Measurements from ENCODE around the gene DGKZ. TPM values are rescaled to one million over a fixed set of nuclear protein-coding genes. Genes with fewer than 3 reads are reported as not detected.
A peak's percentile ranks its signal among the peaks of the same experiment; 100 is the strongest.
"Not testable (repeated sequence)": the region's sequence is repeated elsewhere in the genome, so short reads cannot be mapped to it uniquely, and the experiment has no call there.

The DGKZ gene
- total RNA-seq, 2 experiments from 2014 or later = 82.9 to 89.2 TPM

- H3K27me3 Mint-ChIP-seq (ENCODE audit: low read depth) = no peaks in the 10 kb centered on the region
- peak overlapping the region; percentile 78 for H3K4me3 Mint-ChIP-seq
- no peak for DNase-seq
- peaks cover 52% of the 10 kb centered on the region for H3K4me1 Mint-ChIP-seq (ENCODE audit: low read depth)
- H3K27ac Mint-ChIP-seq = peak overlapping the region; percentile 95
- no peaks in the 10 kb centered on the region for H3K9me3 Mint-ChIP-seq
- intact Hi-C loops (cut with micrococcal nuclease) = no loop called here
- CTCF ChIA-PET = interaction anchor here (1.0 to 15.3 kb wide), 2 partner anchors 13 to 26 kb away, joined by 3 to 368 read pairs; partner anchors contain the start of gene DGKZ
- peaks cover 3% of the 10 kb centered on the region for H3K36me3 Mint-ChIP-seq (ENCODE audit: low read depth)
Measured at GRCh38 chr11:46363031-46363407, 15.8 kb downstream of the DGKZ start.

GRCh38 chr11:46363455-46364005 lies 16.3 kb downstream of the DGKZ start:
- DNase-seq = no peak
- Mint-ChIP-seq H3K4me1 (ENCODE audit: low read depth) (peaks cover 49% of the 10 kb centered on the region), H3K4me3 (no peak overlapping the region), H3K27ac (no peak overlapping the region), H3K9me3 (no peaks in the 10 kb centered on the region), H3K27me3 (ENCODE audit: low read depth) (no peaks in the 10 kb centered on the region), H3K36me3 (ENCODE audit: low read depth) (peaks cover 6% of the 10 kb centered on the region)
- CTCF ChIA-PET = interaction anchor here (0.6 to 15.3 kb wide), 3 partner anchors 14 to 174 kb away, joined by 3 to 368 read pairs (median 3); partner anchors contain the start of gene DGKZ
- intact Hi-C loops (cut with micrococcal nuclease) = no loop called here

DNA sequence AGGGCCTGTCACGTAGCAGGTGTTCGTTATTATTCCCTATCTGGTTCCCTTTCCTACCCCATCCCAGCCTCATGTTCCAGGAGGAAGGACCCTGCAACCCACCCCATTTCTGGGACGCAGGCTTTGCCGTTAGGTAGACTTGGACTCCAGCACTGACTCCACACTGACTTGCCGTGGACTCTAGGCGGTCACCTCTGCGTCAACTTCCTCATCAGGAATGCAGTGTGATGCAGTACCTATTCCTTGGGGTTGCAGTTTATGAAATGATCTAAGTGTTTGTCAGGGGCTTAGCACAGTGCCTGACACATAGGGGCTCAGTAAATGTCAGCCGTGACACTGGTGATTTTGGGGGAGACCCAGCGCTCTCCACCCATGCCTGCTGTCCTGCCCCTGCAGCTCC lies 16.8 kb downstream of the DGKZ start:
- Mint-ChIP-seq H3K36me3 (ENCODE audit: low read depth) (peaks cover 8% of the 10 kb centered on the region), H3K27ac (peak overlapping the region; percentile 16), H3K4me1 (ENCODE audit: low read depth) (peaks cover 49% of the 10 kb centered on the region), H3K9me3 (no peaks in the 10 kb centered on the region), H3K27me3 (ENCODE audit: low read depth) (no peaks in the 10 kb centered on the region), H3K4me3 (no peak overlapping the region)
- intact Hi-C loops (cut with micrococcal nuclease) = no loop called here
- DNase-seq = no peak
- CTCF ChIA-PET = interaction anchor here (0.6 to 15.3 kb wide), 5 partner anchors 14 to 173 kb away, joined by 3 to 368 read pairs (median 5); partner anchors contain the start of gene DGKZ

- no peak overlapping the region for H3K4me3 Mint-ChIP-seq
- intact Hi-C loops (cut with micrococcal nuclease) = no loop called here
- H3K27me3 Mint-ChIP-seq (ENCODE audit: low read depth) = no peaks in the 10 kb centered on the region
- peaks cover 11% of the 10 kb centered on the region for H3K36me3 Mint-ChIP-seq (ENCODE audit: low read depth)
- no peak for DNase-seq
- CTCF ChIA-PET = interaction anchor here (1.4 to 15.3 kb wide), 5 partner anchors 13 to 125 kb away, joined by 3 to 368 read pairs (median 5); partner anchors contain the start of gene DGKZ
- peaks cover 48% of the 10 kb centered on the region for H3K4me1 Mint-ChIP-seq (ENCODE audit: low read depth)
- no peaks in the 10 kb centered on the region for H3K9me3 Mint-ChIP-seq
- peak overlapping the region; percentile 47 for H3K27ac Mint-ChIP-seq
Measured at GRCh38 chr11:46364791-46365190, 17.5 kb downstream of the DGKZ start.

GRCh38 chr11:46366260-46366659 lies 19.0 kb downstream of the DGKZ start:
- H3K27ac Mint-ChIP-seq = no peak overlapping the region
- no peaks in the 10 kb centered on the region for H3K9me3 Mint-ChIP-seq
- intact Hi-C loops (cut with micrococcal nuclease) = no loop called here
- no peaks in the 10 kb centered on the region for H3K27me3 Mint-ChIP-seq (ENCODE audit: low read depth)
- CTCF ChIA-PET = interaction anchor here (1.0 to 15.3 kb wide), 8 partner anchors 9 to 127 kb away, joined by 4 to 368 read pairs (median 7); partner anchors contain the start of gene DGKZ
- no peak for DNase-seq
- peaks cover 36% of the 10 kb centered on the region for H3K4me1 Mint-ChIP-seq (ENCODE audit: low read depth)
- H3K36me3 Mint-ChIP-seq (ENCODE audit: low read depth) = peaks cover 16% of the 10 kb centered on the region
- H3K4me3 Mint-ChIP-seq = no peak overlapping the region

GRCh38 chr11:46366661-46367161 lies 19.4 kb downstream of the DGKZ start:
- Mint-ChIP-seq H3K9me3 (no peaks in the 10 kb centered on the region), H3K27ac (peak overlapping the region; percentile 80), H3K27me3 (ENCODE audit: low read depth) (no peaks in the 10 kb centered on the region), H3K4me1 (ENCODE audit: low read depth) (peaks cover 33% of the 10 kb centered on the region), H3K4me3 (no peak overlapping the region), H3K36me3 (ENCODE audit: low read depth) (peaks cover 16% of the 10 kb centered on the region)
- CTCF ChIA-PET = interaction anchor here (1.0 to 15.3 kb wide), 8 partner anchors 9 to 127 kb away, joined by 4 to 368 read pairs (median 7); partner anchors contain the start of gene DGKZ
- no peak for DNase-seq
- intact Hi-C loops (cut with micrococcal nuclease) = loop anchor here (1.0 kb wide), 4 partner anchors 14 to 172 kb away; no protein-coding TSS in a partner anchor

- CTCF ChIA-PET = interaction anchor here (0.9 to 15.3 kb wide), 12 partner anchors 9 to 128 kb away, joined by 3 to 368 read pairs (median 6); partner anchors contain the start of gene DGKZ
- intact Hi-C loops (cut with micrococcal nuclease) = loop anchor here (1.0 kb wide), 4 partner anchors 15 to 171 kb away; no protein-coding TSS in a partner anchor
- Mint-ChIP-seq H3K36me3 (ENCODE audit: low read depth) (peaks cover 16% of the 10 kb centered on the region), H3K4me3 (no peak overlapping the region), H3K4me1 (ENCODE audit: low read depth) (peaks cover 29% of the 10 kb centered on the region), H3K27me3 (ENCODE audit: low read depth) (no peaks in the 10 kb centered on the region), H3K9me3 (no peaks in the 10 kb centered on the region), H3K27ac (peak overlapping the region; percentile 80)
- DNase-seq = peak; percentile 85
Measured at GRCh38 chr11:46367244-46367915, 20.1 kb downstream of the DGKZ start.

DNA sequence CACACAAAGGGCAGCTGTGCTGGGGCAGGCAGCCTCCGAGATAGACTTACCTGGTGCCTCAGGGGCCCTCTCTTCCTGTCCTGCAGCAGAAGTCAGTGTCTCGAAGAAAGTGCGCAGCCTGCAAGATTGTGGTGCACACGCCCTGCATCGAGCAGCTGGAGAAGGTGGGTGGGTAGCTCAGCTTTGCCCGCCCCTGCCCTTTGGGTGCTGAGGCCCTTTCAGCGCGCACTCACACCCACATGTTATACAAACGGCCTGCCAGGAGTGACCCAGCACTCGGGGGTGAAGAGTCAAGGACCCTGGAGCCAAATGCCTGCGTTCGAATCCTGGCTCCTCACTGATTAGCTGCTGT lies 20.6 kb downstream of the DGKZ start:
- DNase-seq = no peak
- Mint-ChIP-seq H3K27ac (peak overlapping the region; percentile 80), H3K36me3 (ENCODE audit: low read depth) (peaks cover 14% of the 10 kb centered on the region), H3K27me3 (ENCODE audit: low read depth) (no peaks in the 10 kb centered on the region), H3K4me1 (ENCODE audit: low read depth) (peaks cover 24% of the 10 kb centered on the region), H3K9me3 (no peaks in the 10 kb centered on the region), H3K4me3 (no peak overlapping the region)
- intact Hi-C loops (cut with micrococcal nuclease) = loop anchor here (1.0 kb wide), 4 partner anchors 16 to 170 kb away; no protein-coding TSS in a partner anchor
- CTCF ChIA-PET = interaction anchor here (0.9 to 15.3 kb wide), 9 partner anchors 9 to 129 kb away, joined by 3 to 368 read pairs (median 8); partner anchors contain the start of gene DGKZ

DNA sequence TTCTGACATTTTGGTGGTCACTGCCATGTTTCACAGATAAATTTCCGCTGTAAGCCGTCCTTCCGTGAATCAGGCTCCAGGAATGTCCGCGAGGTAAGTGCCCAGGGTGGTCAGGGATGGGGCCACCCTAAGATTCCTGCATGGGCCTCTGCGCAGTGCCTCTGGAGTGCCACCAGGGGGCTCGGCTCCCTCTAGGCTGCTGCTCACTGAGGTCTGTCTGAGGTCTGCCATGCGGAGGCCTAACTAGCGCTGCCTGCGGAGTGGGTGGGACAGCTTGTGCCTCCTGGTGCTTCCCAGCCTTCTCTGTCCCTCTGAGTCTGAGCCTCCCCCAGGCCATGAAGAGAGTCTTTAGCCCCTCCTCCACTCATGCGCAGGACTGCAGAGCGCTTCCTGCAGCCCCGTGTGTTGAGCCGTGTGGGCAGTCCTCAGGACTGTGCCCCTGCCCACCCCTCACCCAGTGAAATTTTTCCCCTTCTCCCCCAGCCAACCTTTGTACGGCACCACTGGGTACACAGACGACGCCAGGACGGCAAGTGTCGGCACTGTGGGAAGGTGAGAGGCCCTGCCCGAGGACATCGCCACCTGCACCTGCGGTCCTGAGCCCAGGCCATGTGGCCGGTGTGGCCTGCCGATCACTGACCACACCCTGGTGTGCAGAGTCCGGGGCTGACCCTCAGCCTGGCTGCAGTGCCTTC lies 22.3 kb downstream of the DGKZ start:
- intact Hi-C loops (cut with micrococcal nuclease) = no loop called here

DNA sequence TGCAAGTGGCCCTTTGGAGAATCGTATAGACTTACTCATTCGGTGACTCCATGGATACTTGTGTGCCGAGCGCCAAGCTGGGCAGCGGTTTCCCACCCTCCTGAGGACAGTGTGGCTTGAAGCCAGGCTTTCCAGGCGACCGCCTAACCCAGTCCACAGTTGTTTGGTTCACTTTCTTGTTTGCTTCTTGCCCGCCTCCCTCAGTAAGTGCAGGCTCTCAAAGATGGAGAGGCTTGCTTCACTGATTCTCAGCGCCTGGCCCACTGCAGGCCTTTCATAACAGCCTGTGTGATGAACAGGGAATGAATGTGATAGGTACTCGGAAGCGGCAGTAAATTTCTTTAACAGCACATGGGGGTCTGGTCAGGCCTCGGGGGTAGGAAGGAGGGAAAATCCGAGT lies 23.0 kb downstream of the DGKZ start:
- no peak overlapping the region for H3K4me3 Mint-ChIP-seq
- no peak for DNase-seq
- H3K4me1 Mint-ChIP-seq (ENCODE audit: low read depth) = peaks cover 8% of the 10 kb centered on the region
- no peak overlapping the region for H3K27ac Mint-ChIP-seq
- intact Hi-C loops (cut with micrococcal nuclease) = no loop called here
- no peaks in the 10 kb centered on the region for H3K27me3 Mint-ChIP-seq (ENCODE audit: low read depth)
- H3K36me3 Mint-ChIP-seq (ENCODE audit: low read depth) = peaks cover 18% of the 10 kb centered on the region
- H3K9me3 Mint-ChIP-seq = no peaks in the 10 kb centered on the region
- CTCF ChIA-PET = interaction anchor here (1.1 to 15.3 kb wide), 2 partner anchors 20 to 22 kb away, joined by 3 to 368 read pairs; partner anchors contain the start of gene DGKZ

More for the DNA sequence above, 22.3 kb downstream of the DGKZ start:
- H3K4me1 Mint-ChIP-seq (ENCODE audit: low read depth) = peaks cover 14% of the 10 kb centered on the region
- CTCF ChIA-PET = interaction anchor here (0.7 to 15.3 kb wide), 7 partner anchors 9 to 147 kb away, joined by 3 to 368 read pairs (median 4); partner anchors contain the start of gene DGKZ
- H3K27ac Mint-ChIP-seq = no peak overlapping the region
- H3K36me3 Mint-ChIP-seq (ENCODE audit: low read depth) = peaks cover 15% of the 10 kb centered on the region
- DNase-seq = peak; percentile 66
- H3K27me3 Mint-ChIP-seq (ENCODE audit: low read depth) = no peaks in the 10 kb centered on the region
- no peaks in the 10 kb centered on the region for H3K9me3 Mint-ChIP-seq
- H3K4me3 Mint-ChIP-seq = no peak overlapping the region

DNA sequence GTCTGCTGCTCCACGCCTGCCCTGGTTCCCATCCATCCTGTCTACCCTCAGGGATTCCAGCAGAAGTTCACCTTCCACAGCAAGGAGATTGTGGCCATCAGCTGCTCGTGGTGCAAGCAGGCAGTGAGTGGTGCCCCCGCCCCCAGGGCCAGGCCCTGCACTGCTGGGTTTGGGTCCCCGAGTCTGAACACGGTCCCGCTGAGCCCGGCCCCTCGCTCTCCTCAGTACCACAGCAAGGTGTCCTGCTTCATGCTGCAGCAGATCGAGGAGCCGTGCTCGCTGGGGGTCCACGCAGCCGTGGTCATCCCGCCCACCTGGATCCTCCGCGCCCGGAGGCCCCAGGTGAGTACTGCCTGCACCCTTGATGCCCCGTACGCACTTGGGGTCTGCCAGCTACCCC lies 24.0 kb downstream of the DGKZ start:
- H3K4me3 Mint-ChIP-seq; H3K9me3 Mint-ChIP-seq; H3K27ac Mint-ChIP-seq; DNase-seq; H3K4me1 Mint-ChIP-seq (ENCODE audit: low read depth); H3K27me3 Mint-ChIP-seq (ENCODE audit: low read depth); intact Hi-C loops (cut with micrococcal nuclease): not testable (repeated sequence)
- CTCF ChIA-PET = interaction anchor here (15.3 kb wide), 1 partner anchor 21 kb away, joined by 368 read pairs; the partner anchor contains the start of gene DGKZ
- peaks cover 20% of the 10 kb centered on the region for H3K36me3 Mint-ChIP-seq (ENCODE audit: low read depth)

All from activated naive CD4-positive, alpha-beta T cell treated with anti-CD3 and anti-CD28 coated beads for 36 hours (primary cell).